K562 (cell line): ENCODE data around the gene CUL3. TPM values are rescaled to one million over a fixed set of nuclear protein-coding genes. Genes with fewer than 3 reads are reported as not detected.
A peak's percentile ranks its signal among the peaks of the same experiment; 100 is the strongest.

Source experiments
- ATAC-seq: fragments of 200-7000 bp; cut with Tn5 transposase; 3 replicates; pipeline ENCODE4 v1.9.1; 2020; ENCODE audit warnings: moderate library complexity
- BruUV-seq: library from RNA; stranded (reverse); fragments of 400-500 nt; replicated peaks from 2 replicates; lab custom pipeline; 2021; lab: Mats Ljungman, UMichigan
- CTCF ChIA-PET: fragments of 300-600 bp; formaldehyde crosslinking; extraction: SDS; loops from one replicate; lab custom pipeline; 2021; ENCODE audit warnings: low intra/inter-chr PET ratio; lab: Yijun Ruan, JAX
- POLR2A ChIA-PET: fragments of 300-600, 350-650 bp; sonication (Branson Sonifier 250); formaldehyde crosslinking; extraction: SDS; loops from one replicate; lab custom pipeline; 2021; ENCODE audit warnings: antibody characterized with exemption, inconsistent platforms; lab: Yijun Ruan, JAX
- DNase-seq, 4 experiments: peaks; one replicate each; pipeline versions ENCODE4 v3.0.0 to v3.0.0-alpha.2; 2011 to 2018; ENCODE audit warnings: low spot score in 3 of 4, mixed read lengths in 3 of 4; ENCODE audit errors: extremely low read depth in 1 of 4
- FAIRE-seq: peaks from 2 replicates; lab custom pipeline; 2011; peaks lifted over from hg19 to GRCh38; lab: Jason Lieb, UNC
- H2AFZ ChIP-seq: 2 replicates; pipeline ENCODE4 v1.6.0; 2011; ENCODE audit warnings: low read depth, low read length, control low read depth, inconsistent platforms
- H3K27ac ChIP-seq: fragments of 200-600 bp; 3 replicates; pipeline ENCODE4 v1.8.0; 2011; ENCODE audit warnings: low read depth, mild to moderate bottlenecking, control low read depth, inconsistent platforms, low read length, moderate library complexity, mixed read lengths; ENCODE audit errors: extremely low read depth
- H3K27me3 ChIP-seq, 2 experiments: fragments of 300-600 bp in 1 of 2; 2 replicates in 1 of 2; 3 replicates in 1 of 2; pipeline versions ENCODE4 v1.6.0 to v1.8.0; 2011; ENCODE audit warnings: inconsistent platforms in 2 of 2, low read length in 2 of 2, mild to moderate bottlenecking in 1 of 2, mixed read lengths in 1 of 2, moderate library complexity in 1 of 2; ENCODE audit not compliant: control insufficient read depth in 2 of 2, insufficient read depth in 2 of 2
- H3K36me3 ChIP-seq: fragments of 300-600 bp; 3 replicates; pipeline ENCODE4 v1.8.0; 2011; ENCODE audit warnings: mild to moderate bottlenecking, low read length, inconsistent platforms; ENCODE audit not compliant: control insufficient read depth, insufficient read depth
- H3K4me1 ChIP-seq, 2 experiments: fragments of 200-600 bp in 1 of 2; replicated peaks in 1 of 2; 2 replicates in 1 of 2; 3 replicates in 1 of 2; pipeline versions ENCODE4 v1.5.1 to v1.8.0; 2011; ENCODE audit warnings: inconsistent platforms in 2 of 2, low read length in 2 of 2, mild to moderate bottlenecking in 1 of 2, mixed read lengths in 1 of 2, moderate library complexity in 1 of 2; ENCODE audit not compliant: control insufficient read depth in 2 of 2, insufficient read depth in 2 of 2
- H3K4me2 ChIP-seq: 2 replicates; pipeline ENCODE4 v1.6.1; 2011; ENCODE audit warnings: low read length, control low read depth, inconsistent platforms, mixed read lengths; ENCODE audit not compliant: insufficient read depth
- H3K4me3 ChIP-seq: fragments of 200-600 bp; sonication (generic), shearing (Covaris generic); 2 replicates; pipeline ENCODE4 v1.5.1; 2016; ENCODE audit warnings: control low read depth, inconsistent platforms
- H3K79me2 ChIP-seq: fragments of 200-600 bp; 3 replicates; pipeline ENCODE4 v1.8.0; 2011; ENCODE audit warnings: low read length, inconsistent platforms; ENCODE audit not compliant: control insufficient read depth, insufficient read depth
- H3K9ac ChIP-seq, 2 experiments: 2 replicates each; pipeline versions ENCODE4 v1.6.0 to v1.6.1; 2011; ENCODE audit warnings: low read depth in 2 of 2, low read length in 2 of 2, control low read depth in 1 of 2, inconsistent platforms in 1 of 2, mild to moderate bottlenecking in 1 of 2, mixed read lengths in 1 of 2; ENCODE audit not compliant: insufficient read depth in 1 of 2
- H3K9me1 ChIP-seq: one replicate; pipeline ENCODE4 v1.6.0; 2011; ENCODE audit warnings: inconsistent platforms, mild to moderate bottlenecking, low read length, moderate library complexity; ENCODE audit not compliant: control insufficient read depth, insufficient read depth
- H3K9me3 ChIP-seq: replicated peaks from 2 replicates; pipeline ENCODE4 v1.5.1; 2011; ENCODE audit warnings: low read depth, low read length, inconsistent platforms; ENCODE audit not compliant: control insufficient read depth, insufficient read depth
- H4K20me1 ChIP-seq: replicated peaks from 2 replicates; pipeline ENCODE4 v1.6.1; 2011; ENCODE audit warnings: low read length, inconsistent platforms, mixed read lengths; ENCODE audit not compliant: control insufficient read depth, insufficient read depth
- CHAMP1 ChIP-seq: fragments of 450-650 bp; IDR thresholded peaks from 2 replicates; pipeline ENCODE4 v1.6.1; 2016; ENCODE audit warnings: mild to moderate bottlenecking
- GATAD2A ChIP-seq: fragments of 450-650 bp; IDR thresholded peaks from 2 replicates; pipeline ENCODE4 v1.6.1; 2017
- HCFC1 ChIP-seq: IDR thresholded peaks from 2 replicates; pipeline ENCODE4 v1.6.1; 2012; ENCODE audit warnings: low read depth, low read length, improper control_type of control experiment
- MAX ChIP-seq: sonication (generic); formaldehyde crosslinking; IDR thresholded peaks from 2 replicates; pipeline ENCODE4 v1.9.0; 2022; ENCODE audit warnings: mild to moderate bottlenecking, missing genetic modification reagents
- MCM7 ChIP-seq, 2 experiments: fragments of 450-650 bp; IDR thresholded peaks; 2 replicates each; pipeline ENCODE4 v1.6.1; 2016 to 2018
- PHB2 ChIP-seq: fragments of 450-650 bp; IDR thresholded peaks from 2 replicates; pipeline ENCODE4 v1.6.1; 2017; ENCODE audit warnings: low read depth
- RBM34 ChIP-seq: fragments of 200-400 bp; formaldehyde crosslinking; IDR thresholded peaks from 2 replicates; pipeline ENCODE4 v1.6.1; 2018; ENCODE audit warnings: low read length, borderline replicate concordance; ENCODE audit not compliant: insufficient read depth
- ZNF24 ChIP-seq: fragments of 450-650 bp; IDR thresholded peaks from 2 replicates; pipeline ENCODE4 v1.6.1; 2016
- ZNF347 ChIP-seq: fragments of 450-650 bp; formaldehyde crosslinking; IDR thresholded peaks from 2 replicates; pipeline ENCODE4 v1.4.0; 2020; ENCODE audit warnings: low read depth, mild to moderate bottlenecking, moderate library complexity
- WGBS: fragments of 100-300 bp; shearing (Covaris generic); methylation state at CpG from one replicate; pipeline ENCODE4 v1.1.6; 2016; ENCODE audit warnings: low coverage, mixed read lengths; ENCODE audit not compliant: insufficient coverage; ENCODE audit errors: missing lambda C conversion rate; 5-methylcytosine and 5-hydroxymethylcytosine counted together
- in situ Hi-C: fragments of 300-500 bp; cut with MboI; formaldehyde crosslinking; loops from 4 replicates; pipeline ENCODE4 v1.15.0; 2018; ENCODE audit warnings: inconsistent platforms, mixed read lengths
- intact Hi-C: fragments of 100-400 bp; cut with micrococcal nuclease; formaldehyde crosslinking; loops from 2 replicates; pipeline ENCODE4 v1.14.2; 2022
- polyA plus RNA-seq, 8 experiments: library from polyadenylated mRNA; depleted of rRNA in 4 of 8; stranded (reverse) in 5 of 8; unstranded in 3 of 8; fragments of >200 nt; fragmentation: Nextera tagmentation in 2 of 8; fragmentation: Illumina TruSeq in 1 of 8; extraction: Ambion mirVana in 2 of 8; extraction: Trizol in 1 of 8; gene quantifications; 2 replicates each; pipeline versions ENCODE4 v1.2.1 to v1.2.3, GENCODE V29; 2011 to 2014; ENCODE audit warnings: inconsistent platforms in 1 of 8, missing spikeins in 1 of 8
- total RNA-seq, 7 experiments: library from RNA; depleted of rRNA in 6 of 7; stranded (reverse); fragments of >200 nt in 6 of 7; fragmentation: Illumina TruSeq in 2 of 7; extraction: Trizol in 2 of 7; gene quantifications; 2 replicates each; pipeline versions ENCODE4 v1.2.1 to v1.2.3, GENCODE V29; 2011 to 2021; ENCODE audit warnings: low replicate concordance in 1 of 7

The CUL3 gene
- total and polyA plus RNA-seq, 9 of the 15 experiments (the other 6 are each of a cell fraction or from before 2014, with no cell fraction given): 31.5 to 71.9 (median 56.4) TPM

GRCh38 chr2:224469374-224469964 lies 115.7 kb downstream of the CUL3 start:
- WGBS: 31% methylated on average over 4 of the region's 9 CpGs
- DNase-seq (peak in 1 of 4 experiments; percentile 2), ATAC-seq (peak; percentile 59), FAIRE-seq (no peak)
- H3K9me3 ChIP-seq: no peaks in the 10 kb centered on the region
- POLR2A ChIA-PET: interaction anchor here (0.5 kb wide), 1 partner anchor 478 kb away, joined by 3 read pairs; no protein-coding TSS in a partner anchor
- H3K4me2 ChIP-seq: no peak overlapping the region
- H3K27ac ChIP-seq: no peak overlapping the region
- H3K27me3 ChIP-seq: no peaks in the 10 kb centered on the region
- in situ Hi-C loops: no loop called here
- CTCF ChIA-PET: no interaction called here
- no peaks in the 10 kb centered on the region for H3K9me1 ChIP-seq
- no peaks in the 10 kb centered on the region for H3K79me2 ChIP-seq
- TF ChIP-seq RBM34 (no peak), MCM7 (IDR thresholded peaks at IDR 0.05) (no peak), ZNF24 (no peak), CHAMP1 (no peak), HCFC1 (no peak), ZNF347 (CRISPR knock-in tag) (no peak), MAX (no peak), PHB2 (no peak), GATAD2A (no peak)
- BruUV-seq: no TSS peak
- no peaks in the 10 kb centered on the region; a peak in 1 of 5 replicates for H3K4me1 ChIP-seq
- H3K36me3 ChIP-seq: peaks cover 13% of the 10 kb centered on the region; the same call in 1 of the 3 replicates
- no peak overlapping the region for H3K4me3 ChIP-seq
- no peaks in the 10 kb centered on the region for H4K20me1 ChIP-seq
- H3K9ac ChIP-seq: no peak overlapping the region
- no peak overlapping the region for H2AFZ ChIP-seq
- intact Hi-C loops: no loop called here
